Stimulated activated CD8-positive, alpha-beta memory T cell treated with anti-CD3 and anti-CD28 coated beads, Interleukin-7, amount 100 ng/mL, for 48 hours (primary cell): Measurements from ENCODE around the gene AMZ1.
A peak's percentile ranks its signal among the peaks of the same experiment; 100 is the strongest.
"Not testable (repeated sequence)": the region's sequence is repeated elsewhere in the genome, so short reads cannot be mapped to it uniquely, and the experiment has no call there.

ENCODE experiments used
- DNase-seq, 2 donors: peaks; one replicate each; pipeline ENCODE4 v3.0.0-alpha.2; 2020; ENCODE audit warnings: low read depth in 1 of 2; ENCODE audit errors: extremely low read depth in 1 of 2

AMZ1 gene

DNA sequence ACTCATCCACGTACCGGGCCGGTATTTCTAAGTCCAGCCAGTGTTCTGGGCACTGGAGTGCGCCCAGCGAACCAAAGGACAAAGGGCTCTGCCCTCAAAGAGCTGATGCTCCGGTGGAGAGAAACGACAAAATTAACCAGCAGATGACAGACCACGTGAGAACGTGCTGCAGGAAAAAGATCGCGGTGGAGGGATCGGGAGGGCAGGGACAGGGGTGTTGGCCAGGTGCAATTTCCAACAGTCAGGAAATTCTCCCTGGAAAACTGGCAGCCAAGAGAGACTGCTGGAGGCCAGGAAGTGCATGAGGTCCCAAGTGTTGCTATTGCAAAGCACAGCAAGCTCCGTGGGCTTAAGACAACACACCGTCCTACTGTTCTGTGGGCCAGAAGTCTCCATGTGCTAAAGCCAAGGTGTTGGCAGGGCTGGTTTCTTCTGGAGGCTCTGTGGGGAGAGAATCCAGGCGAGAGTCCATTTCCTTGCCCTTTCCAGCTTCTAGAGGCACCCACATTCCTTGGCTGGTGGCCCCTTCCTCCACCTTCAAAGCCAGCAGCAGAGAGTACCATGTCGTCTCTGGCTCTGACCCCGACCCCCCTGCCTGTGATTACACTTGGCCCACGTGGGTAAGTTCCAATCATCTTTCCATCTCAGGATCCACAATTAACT, 21.3 kb upstream of the AMZ1 start:
- DNase-seq: no peak

DNA sequence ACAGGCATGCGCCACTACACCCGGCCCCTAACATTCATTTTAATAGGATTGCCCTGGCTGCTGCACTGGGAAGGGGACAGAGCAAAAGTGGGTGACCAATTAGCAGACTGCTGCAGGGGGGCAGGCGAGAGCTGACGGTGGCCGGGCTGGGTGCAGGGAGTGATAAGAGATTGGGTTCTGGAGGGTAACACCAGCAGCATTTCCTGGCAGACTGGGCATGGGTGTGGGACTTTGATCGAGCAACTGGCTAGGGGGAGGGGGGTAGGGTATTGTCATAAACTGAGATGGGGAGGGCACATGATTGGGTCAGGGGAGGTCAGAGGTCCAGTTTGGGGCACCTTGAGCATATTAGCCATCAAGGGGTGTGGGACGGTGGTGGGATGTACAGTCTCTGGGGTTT, 20.2 kb upstream of the AMZ1 start:
- DNase-seq: no peak

- no peak for DNase-seq
These were observed 19.6 kb upstream of the AMZ1 start for GRCh38 chr7:2668401-2668800.

GRCh38 chr7:2670171-2670570, 17.8 kb upstream of the AMZ1 start:
- no peak for DNase-seq

- peak; percentile 45 to 55 for DNase-seq
These were observed 17.1 kb upstream of the AMZ1 start for GRCh38 chr7:2670720-2671391.

DNA sequence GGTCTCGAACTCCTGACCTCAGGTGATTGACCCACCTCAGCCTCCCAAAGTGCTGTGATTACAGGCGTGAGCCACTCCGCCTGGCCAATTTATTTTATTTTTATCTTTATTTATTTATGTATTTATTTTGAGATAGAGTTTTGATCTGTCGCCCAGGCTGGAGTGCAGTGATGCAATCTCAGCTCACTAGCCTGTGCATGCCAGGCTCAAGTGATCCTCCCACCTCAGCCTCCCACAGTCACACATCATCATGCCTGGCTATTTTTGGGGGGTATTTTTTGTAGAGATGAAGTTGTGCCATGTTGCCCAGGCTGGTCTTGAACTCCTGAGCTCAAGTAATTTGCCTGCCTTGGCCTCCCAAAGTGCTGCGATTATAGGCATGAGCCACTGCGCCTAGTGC, 14.8 kb upstream of the AMZ1 start:
- not testable (repeated sequence) for DNase-seq

DNA sequence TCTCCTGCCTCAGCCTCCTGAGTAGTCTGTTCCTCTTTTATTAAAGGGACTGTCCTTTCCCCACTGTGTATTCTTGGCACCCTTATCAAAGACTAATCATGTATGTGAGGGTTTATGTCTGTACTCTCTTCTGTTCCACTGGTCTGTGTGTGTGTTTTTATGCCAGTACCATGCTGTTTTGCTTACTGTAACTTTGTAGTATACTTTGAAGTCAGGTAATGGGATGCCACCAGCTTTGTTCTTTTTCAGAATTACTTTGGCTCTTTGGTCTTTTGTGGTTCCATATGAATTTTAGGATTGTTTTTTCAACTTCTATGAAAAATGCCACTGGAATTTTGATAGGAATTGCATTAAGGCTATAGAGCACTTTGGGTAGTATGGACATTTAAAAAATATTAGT, 14.1 kb upstream of the AMZ1 start:
- no peak for DNase-seq

DNA sequence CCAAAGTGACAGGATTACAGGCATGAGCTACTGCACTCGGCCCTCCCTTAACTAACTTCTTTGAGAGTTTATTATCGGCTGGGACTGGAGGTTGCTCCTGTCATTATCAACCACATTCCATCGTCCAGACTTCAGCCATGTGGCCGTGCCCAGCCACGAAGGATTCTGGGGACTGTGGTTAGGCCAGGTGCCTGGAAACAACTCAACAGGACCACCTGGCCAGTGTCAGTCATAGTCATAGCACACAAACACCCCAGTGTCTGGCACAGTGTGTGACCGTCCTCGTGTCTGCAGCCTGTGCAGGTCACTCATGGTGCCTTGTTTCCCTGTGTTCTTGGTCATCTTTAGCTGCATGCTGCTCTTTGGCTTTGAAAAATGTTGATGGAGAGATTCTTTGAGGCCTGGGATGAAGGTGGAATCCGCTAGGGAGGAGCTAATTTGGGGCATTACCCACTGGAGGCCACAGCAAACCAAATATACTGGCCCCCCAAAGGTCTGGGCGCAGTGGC, 12.7 kb upstream of the AMZ1 start:
- no peak for DNase-seq

DNA sequence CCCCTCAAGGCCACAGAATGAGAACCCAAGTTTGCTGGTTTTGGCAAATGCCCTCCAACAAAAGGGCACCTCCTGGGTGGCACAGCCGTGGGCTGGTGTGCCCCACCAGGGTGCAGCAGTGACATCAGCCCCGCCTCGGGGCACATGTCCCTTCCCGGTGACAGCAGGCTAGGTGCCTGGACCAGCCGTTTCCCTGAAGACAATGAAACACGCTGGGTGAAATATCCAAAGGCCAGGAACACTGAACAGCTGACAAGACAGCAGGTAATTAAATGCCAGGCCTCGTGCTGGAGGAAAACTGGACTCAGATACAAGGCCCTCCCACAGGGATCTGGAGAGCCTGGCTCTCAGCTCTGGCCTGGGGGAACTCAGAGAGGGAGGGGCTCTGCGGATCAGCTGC, 11.4 kb upstream of the AMZ1 start:
- DNase-seq: not testable (repeated sequence)

DNA sequence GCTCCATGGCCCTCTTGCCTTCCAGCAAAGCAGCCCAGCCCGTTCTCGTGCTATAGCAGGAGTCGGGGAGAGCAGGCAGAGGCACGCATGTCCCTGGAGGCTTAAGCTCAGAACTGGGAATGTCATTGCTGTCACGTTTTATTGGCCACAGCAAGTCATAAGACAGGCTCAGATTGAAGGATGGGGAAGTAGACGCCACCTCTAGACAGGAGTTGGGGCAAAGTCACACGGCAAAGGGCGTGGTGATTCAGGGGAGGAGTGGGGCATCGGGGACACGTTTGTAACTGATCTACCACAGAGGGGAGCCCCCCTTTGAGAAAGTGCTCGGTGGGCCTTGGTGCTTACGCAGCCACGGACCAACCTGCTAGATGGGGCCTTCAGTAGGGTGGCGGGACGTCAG, 9.5 kb upstream of the AMZ1 start:
- DNase-seq: not testable (repeated sequence)

DNA sequence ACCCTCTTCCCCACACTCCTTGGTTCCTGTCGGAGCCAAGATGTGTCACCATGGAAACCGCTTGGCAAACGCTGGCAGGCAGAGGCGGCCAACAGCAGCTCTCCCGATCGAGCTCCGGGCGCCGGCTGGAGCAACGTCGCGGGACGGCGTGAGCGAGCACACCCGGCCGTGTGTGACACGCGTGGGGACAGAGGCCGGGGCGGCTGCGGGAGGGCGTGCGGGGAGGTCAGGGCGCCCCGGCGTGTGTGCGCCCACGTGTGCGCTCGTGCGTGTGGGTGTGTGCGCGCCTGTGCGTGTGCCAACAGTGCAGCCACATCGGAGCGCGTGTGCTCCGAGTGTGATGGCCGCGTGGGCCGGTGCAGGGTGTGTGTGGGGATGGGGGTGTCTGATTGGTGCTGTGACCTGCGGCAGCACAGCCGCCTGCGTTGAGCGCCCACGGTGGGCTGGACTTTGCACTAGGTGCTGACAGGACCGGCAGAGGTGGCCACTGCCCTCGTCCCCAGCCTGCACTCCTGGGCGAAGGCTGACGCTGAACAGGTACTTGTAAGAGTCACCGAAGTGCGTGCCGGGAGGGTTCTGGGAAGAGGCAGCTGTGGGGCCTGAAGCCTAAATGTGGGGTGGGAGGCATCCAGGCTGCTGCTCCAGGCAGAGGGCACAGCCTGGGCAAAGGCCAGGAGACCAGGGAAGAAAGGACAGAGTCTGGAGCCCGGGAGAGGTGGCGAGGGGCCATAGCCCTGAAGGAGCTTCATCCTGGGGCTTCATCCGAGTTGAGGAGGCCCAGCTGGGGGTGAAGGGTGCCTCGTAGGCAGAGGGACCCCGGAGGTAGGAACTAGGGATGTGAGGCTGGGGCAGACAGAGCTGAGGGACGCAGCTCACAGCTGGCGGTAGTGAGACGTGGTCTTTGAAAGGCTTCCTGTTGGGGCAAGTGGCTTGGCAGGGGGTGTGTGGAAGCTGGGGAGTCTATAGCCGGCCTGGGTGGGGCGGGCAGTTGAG, 8.6 kb upstream of the AMZ1 start:
- not testable (repeated sequence) for DNase-seq

DNA sequence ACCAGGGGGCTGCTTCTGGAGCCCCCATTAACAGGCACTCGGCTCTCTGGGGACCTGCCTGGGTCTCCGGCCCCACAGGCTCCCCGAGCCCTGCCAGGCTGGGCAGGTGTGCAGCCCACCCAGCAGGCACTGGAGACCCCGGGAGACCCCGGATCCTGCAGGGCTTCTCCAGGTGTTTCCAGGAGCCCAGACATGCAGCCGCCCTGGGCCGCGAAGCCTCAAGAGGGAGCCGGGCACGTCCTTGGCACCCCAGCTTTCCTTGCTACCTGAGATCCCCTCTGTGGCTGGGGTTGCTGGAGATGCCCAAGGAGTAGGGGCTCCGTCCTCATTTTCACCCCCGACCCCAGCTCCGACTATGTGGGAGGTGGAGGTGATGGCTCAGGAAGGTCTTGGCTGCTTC, 7.7 kb upstream of the AMZ1 start:
- DNase-seq: no peak

DNA sequence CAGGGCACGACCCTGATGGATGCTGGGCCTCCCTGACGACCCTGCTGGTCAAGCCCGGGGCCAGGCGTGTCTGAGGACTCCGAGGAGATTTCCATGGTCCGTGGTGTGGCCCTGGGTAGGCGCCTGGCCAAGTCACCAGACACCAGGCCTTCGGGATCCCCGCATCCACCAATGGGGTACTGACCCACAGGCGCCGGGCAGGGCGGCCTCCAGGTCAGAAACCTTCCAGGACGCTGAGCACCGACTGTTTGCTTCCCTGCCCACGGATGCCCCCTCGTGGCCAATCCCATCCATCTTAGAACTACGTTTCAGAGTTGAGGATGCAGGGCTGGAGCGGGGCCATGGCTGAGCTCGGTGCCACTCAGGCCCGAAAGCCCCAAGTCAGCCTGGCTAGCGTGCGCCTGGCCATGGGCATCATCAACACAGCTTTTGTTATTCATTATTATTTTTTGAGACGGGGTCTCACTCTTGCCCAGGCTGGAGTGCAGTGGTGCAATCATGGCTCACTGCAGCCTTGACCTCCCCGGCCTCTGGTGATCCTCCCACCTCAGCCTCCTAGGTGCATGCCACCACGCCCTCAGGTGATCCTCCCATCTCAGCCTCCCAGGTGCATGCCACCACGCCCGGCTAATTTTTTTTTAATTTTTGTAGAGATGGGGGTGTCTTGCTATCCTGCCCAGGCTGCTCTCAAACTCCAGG, 7.1 kb upstream of the AMZ1 start:
- peak in 1 of 2 donors; percentile 30 for DNase-seq

DNA sequence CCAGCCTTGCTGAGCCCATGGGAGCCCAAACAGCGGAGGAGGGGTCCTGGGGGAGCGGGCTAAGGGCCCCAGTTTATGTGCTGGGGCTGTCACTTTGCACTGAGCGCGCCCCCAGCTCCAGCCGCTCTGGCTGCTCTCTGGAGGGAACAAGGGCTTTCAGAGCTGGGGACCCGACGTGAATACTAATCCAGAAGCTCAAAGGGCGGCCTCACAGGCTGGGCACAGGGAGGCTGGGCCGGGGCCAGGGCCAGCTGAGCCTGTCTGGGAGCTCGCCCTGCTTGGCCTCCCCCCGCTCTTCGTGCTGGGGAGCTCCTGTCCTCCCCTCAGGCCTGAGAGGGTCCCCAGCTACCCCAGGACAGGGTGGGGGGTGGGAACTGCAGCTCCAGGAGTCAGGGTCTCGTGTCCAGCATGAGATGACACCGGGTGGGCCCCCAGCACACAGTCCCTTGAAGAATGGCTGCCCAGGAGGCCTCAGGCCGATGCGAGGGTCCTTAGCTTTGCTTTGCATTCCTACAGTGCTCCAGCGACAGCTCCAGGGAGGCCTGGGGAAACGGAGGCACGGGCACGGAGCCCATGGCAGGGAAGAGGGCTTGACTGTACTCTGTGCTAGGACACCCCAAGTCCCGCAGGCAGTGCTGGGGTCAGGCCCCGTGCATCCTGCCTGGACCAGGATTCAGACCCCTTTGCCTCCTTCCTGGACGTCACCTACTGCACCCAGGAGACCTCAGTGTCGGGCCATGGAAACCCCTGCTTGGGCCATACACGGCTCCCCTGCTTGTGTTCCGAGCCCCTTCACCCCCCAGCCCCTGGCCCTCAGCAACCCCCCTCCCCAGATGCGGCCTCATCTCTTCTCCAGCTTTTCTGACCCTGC, 5.8 kb upstream of the AMZ1 start:
- DNase-seq: no peak

- DNase-seq: no peak
These were observed 3.5 kb upstream of the AMZ1 start for GRCh38 chr7:2684501-2684900.

- DNase-seq: no peak
These were observed 1.9 kb upstream of the AMZ1 start for GRCh38 chr7:2686101-2686500.

GRCh38 chr7:2687338-2687869, 598 bp upstream of the AMZ1 start:
- no peak for DNase-seq

DNA sequence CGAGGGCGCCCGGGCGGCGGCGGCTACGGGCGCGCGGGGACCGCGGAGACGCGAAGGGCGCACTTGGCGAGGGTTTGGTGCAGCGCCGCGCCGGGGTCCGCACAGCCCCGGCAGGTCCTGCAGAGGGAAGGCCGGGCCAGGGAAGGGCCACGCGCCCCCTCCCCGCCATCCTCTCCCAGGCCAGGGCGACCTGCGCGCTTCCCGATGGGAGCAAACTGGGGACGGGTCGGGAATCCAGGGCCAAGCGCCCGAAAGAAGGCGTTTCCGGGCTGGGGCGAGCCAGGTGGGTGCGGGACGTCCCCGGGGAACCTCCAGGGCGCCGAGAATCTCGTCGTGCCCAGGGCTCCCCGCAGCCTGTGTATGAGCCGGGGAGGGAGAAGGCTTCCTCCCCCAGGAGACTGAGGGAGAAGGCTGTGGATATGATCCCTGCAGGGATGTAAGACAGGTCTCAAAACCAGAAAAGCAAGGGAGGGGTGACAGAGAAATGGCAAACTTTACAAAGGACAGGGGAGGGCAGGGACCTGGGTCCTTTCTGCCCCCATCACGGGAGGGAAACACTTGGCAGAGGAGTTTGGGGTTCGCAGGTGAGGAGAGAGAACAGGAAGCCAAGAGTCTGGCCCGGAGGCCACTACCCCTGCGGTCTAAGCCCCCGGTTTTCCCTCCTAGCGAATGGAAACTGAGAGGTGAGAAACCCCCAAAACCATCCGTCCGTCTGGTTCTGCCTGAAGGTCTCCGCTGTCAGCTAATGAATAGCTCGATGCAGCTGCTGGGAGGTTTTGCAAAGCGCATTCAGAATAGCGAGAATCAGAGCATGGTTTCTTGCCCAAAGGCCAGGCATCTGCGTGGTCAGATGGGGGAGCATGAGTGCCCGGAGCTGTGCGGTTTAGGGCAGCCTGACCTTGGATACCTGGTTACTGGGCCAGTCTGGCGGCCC, 674 bp downstream of the AMZ1 start:
- DNase-seq: no peak
